DMS114 treated with DMSO at 0.1 percent for 48 hours (cell line): ENCODE data around the gene TIRAP.
A peak's percentile ranks its signal among the peaks of the same experiment; 100 is the strongest.
"Not testable (repeated sequence)": the region's sequence is repeated elsewhere in the genome, so short reads cannot be mapped to it uniquely, and the experiment has no call there.

Experiments
- DNase-seq: peaks from one replicate; lab custom pipeline; 2025; ENCODE audit not compliant: unreplicated experiment; lab: John Stamatoyannopoulos, UW

TIRAP gene

GRCh38 chr11:126282736-126283591 is at the start of gene TIRAP:
Gene TIRAP (plus strand): TSS chr11:126283093. CDS start chr11:126290895, 7,802 bp downstream.
- DNase-seq = no peak

GRCh38 chr11:126233391-126233790 is 49.5 kb upstream of the TIRAP start:
- DNase-seq = no peak

GRCh38 chr11:126246636-126247035 is 36.3 kb upstream of the TIRAP start:
- no peak for DNase-seq

GRCh38 chr11:126253265-126253664 is 29.6 kb upstream of the TIRAP start:
- no peak for DNase-seq

GRCh38 chr11:126254819-126255218 is 28.1 kb upstream of the TIRAP start:
- DNase-seq = no peak

GRCh38 chr11:126255507-126255906 is 27.4 kb upstream of the TIRAP start:
- not testable (repeated sequence) for DNase-seq

- no peak for DNase-seq
Measured at GRCh38 chr11:126256216-126256615, 26.7 kb upstream of the TIRAP start.

- no peak for DNase-seq
Measured at GRCh38 chr11:126257144-126257543, 25.7 kb upstream of the TIRAP start.

GRCh38 chr11:126257764-126258163 is 25.1 kb upstream of the TIRAP start:
- DNase-seq = no peak

- DNase-seq = no peak
Measured at GRCh38 chr11:126262216-126262615, 20.7 kb upstream of the TIRAP start.

- no peak for DNase-seq
Measured at GRCh38 chr11:126263489-126263888, 19.4 kb upstream of the TIRAP start.

GRCh38 chr11:126265811-126266210 is 17.1 kb upstream of the TIRAP start:
- DNase-seq = no peak

- DNase-seq = no peak
Measured at GRCh38 chr11:126267650-126268049, 15.2 kb upstream of the TIRAP start.

GRCh38 chr11:126268361-126268707 is 14.6 kb upstream of the TIRAP start:
- DNase-seq = no peak

- peak; percentile 88 for DNase-seq
Measured at GRCh38 chr11:126268708-126269579, 13.9 kb upstream of the TIRAP start, which contains the start of the genes FOXRED1 and SRPRA. Gene FOXRED1 (plus strand): TSS chr11:126269154. CDS start chr11:126269207, 53 bp downstream. Gene SRPRA (minus strand): TSS chr11:126268895. CDS start chr11:126268804, 91 bp downstream.

GRCh38 chr11:126277322-126277721 is 5.6 kb upstream of the TIRAP start:
- no peak for DNase-seq

GRCh38 chr11:126277780-126278179 is 5.1 kb upstream of the TIRAP start:
- DNase-seq = no peak

GRCh38 chr11:126279191-126279590 is 3.7 kb upstream of the TIRAP start:
- DNase-seq = no peak

- no peak for DNase-seq
Measured at GRCh38 chr11:126280595-126280994, 2.3 kb upstream of the TIRAP start.

GRCh38 chr11:126281245-126281644 is 1.6 kb upstream of the TIRAP start:
- DNase-seq = no peak

GRCh38 chr11:126281666-126282175 is 1.2 kb upstream of the TIRAP start:
- DNase-seq = no peak

- DNase-seq = no peak
Measured at GRCh38 chr11:126282361-126282735, 545 bp upstream of the TIRAP start.
